ENCODE results near the gene CSF2. TPM values are rescaled to one million over a fixed set of nuclear protein-coding genes. Genes with fewer than 3 reads are reported as not detected.

The CSF2 gene
- total RNA-seq, 2 experiments from 2014 or later, result 52.6 to 59.5 TPM

GRCh38 chr5:132082329-132083023, 8.9 kb downstream of the CSF2 start:
- H3K4me3 Mint-ChIP-seq, result no peak overlapping the region
- ChIA-PET CTCF (interaction anchor here (0.6 to 1.1 kb wide), 4 partner anchors 9 to 29 kb away, joined by 3 to 4 read pairs (median 3); no protein-coding TSS in a partner anchor), POLR2A (interaction anchor here (0.9 to 1.1 kb wide), 2 partner anchors 11 to 20 kb away, joined by 3 read pairs; no protein-coding TSS in a partner anchor)
- peak overlapping the region; percentile 29 for H3K27ac Mint-ChIP-seq
- ATAC-seq (no peak), DNase-seq (no peak)
- no peaks in the 10 kb centered on the region for H3K36me3 Mint-ChIP-seq (ENCODE audit: low read depth)
- peaks cover 5% of the 10 kb centered on the region for H3K27me3 Mint-ChIP-seq
- peaks cover 45% of the 10 kb centered on the region for H3K4me1 Mint-ChIP-seq
- intact Hi-C loops (cut with DNase I, micrococcal nuclease), result loop anchor here (1.0 kb wide), 1 partner anchor 17 kb away; no protein-coding TSS in a partner anchor
- H3K9me3 Mint-ChIP-seq (ENCODE audit: low read depth), result no peaks in the 10 kb centered on the region

DNA sequence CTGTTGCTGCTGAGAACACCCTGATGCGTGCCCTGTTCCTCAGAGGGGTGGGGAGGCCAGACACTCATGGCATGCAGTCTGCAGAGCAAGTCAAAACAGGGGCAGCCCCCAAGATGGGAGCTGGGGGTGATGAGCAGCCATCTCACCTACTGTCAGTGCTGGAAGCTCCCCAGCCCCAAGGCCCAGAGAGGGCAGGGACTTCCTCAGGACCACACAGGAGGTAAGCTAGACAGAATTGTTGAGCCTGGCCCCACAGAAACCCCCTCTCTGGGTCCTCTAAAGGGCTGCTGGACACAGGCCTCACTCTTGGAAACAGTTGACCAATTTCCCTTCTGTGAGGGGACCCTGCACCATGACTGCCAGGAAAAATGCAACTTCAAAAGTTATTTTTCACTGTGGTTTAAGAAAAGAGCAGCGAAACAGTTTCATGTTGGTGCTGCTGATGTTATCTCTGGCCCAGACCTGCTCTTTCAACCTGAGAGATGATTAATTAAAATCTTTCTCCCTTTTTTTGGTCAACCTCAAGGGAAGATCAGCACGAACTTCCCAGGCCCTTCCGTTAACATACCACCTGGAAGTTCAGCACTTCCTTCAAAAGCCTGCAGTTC, 9.6 kb downstream of the CSF2 start:
- H3K27ac Mint-ChIP-seq, result peak overlapping the region; percentile 29
- intact Hi-C loops (cut with DNase I, micrococcal nuclease), result loop anchor here (1.0 kb wide), 1 partner anchor 16 kb away; no protein-coding TSS in a partner anchor
- CTCF ChIA-PET, result interaction anchor here (0.6 to 1.1 kb wide), 4 partner anchors 8 to 155 kb away, joined by 3 to 4 read pairs (median 3); no protein-coding TSS in a partner anchor
- POLR2A ChIA-PET, result interaction anchor here (0.9 kb wide), 1 partner anchor 11 kb away, joined by 3 read pairs; no protein-coding TSS in a partner anchor
- DNase-seq, result peak; percentile 76
- H3K9me3 Mint-ChIP-seq (ENCODE audit: low read depth), result no peaks in the 10 kb centered on the region
- peaks cover 45% of the 10 kb centered on the region for H3K4me1 Mint-ChIP-seq
- H3K4me3 Mint-ChIP-seq, result peak overlapping the region; percentile 14
- no peaks in the 10 kb centered on the region for H3K36me3 Mint-ChIP-seq (ENCODE audit: low read depth)
- H3K27me3 Mint-ChIP-seq, result peaks cover 5% of the 10 kb centered on the region
- peak; percentile 91 for ATAC-seq

- ChIA-PET CTCF (interaction anchor here (0.9 kb wide), 1 partner anchor 14 kb away, joined by 3 read pairs; no protein-coding TSS in a partner anchor), POLR2A (interaction anchor here (0.6 kb wide), 1 partner anchor 659 kb away, joined by 3 read pairs; no protein-coding TSS in a partner anchor)
- Mint-ChIP-seq H3K27me3 (peaks cover 5% of the 10 kb centered on the region), H3K9me3 (ENCODE audit: low read depth) (peaks cover 3% of the 10 kb centered on the region), H3K36me3 (ENCODE audit: low read depth) (no peaks in the 10 kb centered on the region), H3K4me3 (no peak overlapping the region), H3K4me1 (peaks cover 50% of the 10 kb centered on the region), H3K27ac (no peak overlapping the region)
- intact Hi-C loops (cut with DNase I, micrococcal nuclease), result no loop called here
- DNase-seq (no peak), ATAC-seq (no peak)
Observed at GRCh38 chr5:132085686-132086085, 12.1 kb downstream of the CSF2 start.

DNA sequence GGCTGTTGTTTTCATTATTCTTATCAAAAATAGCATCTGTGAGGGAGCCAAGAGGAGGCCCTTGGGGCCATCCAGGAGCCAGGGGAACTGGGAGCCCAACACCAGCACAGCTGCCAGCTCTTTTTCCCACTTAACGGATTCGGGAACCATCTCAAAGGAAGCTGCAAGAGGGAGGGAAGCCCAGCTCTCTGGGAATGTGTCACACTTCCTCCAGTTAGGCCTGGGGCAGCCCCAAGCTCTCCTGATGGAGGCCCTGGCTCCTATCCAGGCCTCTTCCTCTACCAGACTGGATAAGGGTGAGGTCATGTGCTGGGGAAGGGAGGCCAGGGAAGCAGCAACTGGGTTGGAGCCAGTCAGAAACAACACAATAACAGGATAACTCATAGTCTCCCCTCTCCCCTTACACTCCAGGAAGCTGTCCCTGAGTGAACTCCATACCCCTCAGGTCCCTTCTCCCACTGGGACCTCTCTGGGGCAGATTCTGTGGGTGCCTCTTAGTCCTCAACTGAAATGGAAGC, 12.7 kb downstream of the CSF2 start:
- Mint-ChIP-seq H3K36me3 (ENCODE audit: low read depth) (no peaks in the 10 kb centered on the region), H3K9me3 (ENCODE audit: low read depth) (peaks cover 3% of the 10 kb centered on the region), H3K4me1 (peaks cover 50% of the 10 kb centered on the region), H3K4me3 (no peak overlapping the region), H3K27me3 (peaks cover 5% of the 10 kb centered on the region), H3K27ac (no peak overlapping the region)
- ATAC-seq (no peak), DNase-seq (peak; percentile 8)
- POLR2A ChIA-PET, result interaction anchor here (0.6 kb wide), 1 partner anchor 659 kb away, joined by 3 read pairs; no protein-coding TSS in a partner anchor
- CTCF ChIA-PET, result interaction anchor here (0.5 to 1.1 kb wide), 3 partner anchors 14 to 104 kb away, joined by 3 to 7 read pairs (median 3); no protein-coding TSS in a partner anchor
- intact Hi-C loops (cut with DNase I, micrococcal nuclease), result no loop called here

DNA sequence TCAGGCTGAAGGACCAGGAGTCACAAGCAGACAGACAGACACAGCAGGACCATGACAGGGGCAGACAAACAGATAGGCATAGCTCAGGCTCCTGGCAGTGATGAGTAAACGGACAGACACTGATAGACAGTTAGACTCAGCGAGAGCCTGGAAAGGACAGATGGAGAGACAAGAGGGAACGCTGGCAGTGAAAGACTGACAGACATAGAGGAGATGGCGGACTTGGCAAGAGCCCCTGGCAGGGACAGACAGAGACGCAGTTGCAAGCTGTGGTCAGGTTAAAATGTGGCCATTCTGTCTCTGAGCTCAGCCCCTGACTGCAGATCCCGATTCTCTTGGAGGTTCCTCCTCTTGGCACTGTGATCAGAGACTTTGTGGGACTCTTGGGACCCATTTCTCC, 13.6 kb downstream of the CSF2 start:
- Mint-ChIP-seq H3K4me1 (peaks cover 45% of the 10 kb centered on the region), H3K36me3 (ENCODE audit: low read depth) (no peaks in the 10 kb centered on the region), H3K27me3 (peaks cover 5% of the 10 kb centered on the region), H3K4me3 (no peak overlapping the region), H3K27ac (no peak overlapping the region), H3K9me3 (ENCODE audit: low read depth) (peaks cover 3% of the 10 kb centered on the region)
- CTCF ChIA-PET, result interaction anchor here (0.5 to 1.3 kb wide), 4 partner anchors 10 to 103 kb away, joined by 3 to 7 read pairs (median 3); no protein-coding TSS in a partner anchor
- intact Hi-C loops (cut with DNase I, micrococcal nuclease), result no loop called here
- POLR2A ChIA-PET, result interaction anchor here (0.5 kb wide), 1 partner anchor 305 kb away, joined by 4 read pairs; no protein-coding TSS in a partner anchor
- DNase-seq (no peak), ATAC-seq (no peak)

GRCh38 chr5:132087661-132088060, 14.1 kb downstream of the CSF2 start:
- POLR2A ChIA-PET, result interaction anchor here (0.5 kb wide), 1 partner anchor 306 kb away, joined by 4 read pairs; no protein-coding TSS in a partner anchor
- H3K36me3 Mint-ChIP-seq (ENCODE audit: low read depth), result no peaks in the 10 kb centered on the region

GRCh38 chr5:132089363-132089762, 15.8 kb downstream of the CSF2 start:
- Mint-ChIP-seq H3K27ac (no peak overlapping the region), H3K9me3 (ENCODE audit: low read depth) (peaks cover 3% of the 10 kb centered on the region), H3K4me1 (peaks cover 31% of the 10 kb centered on the region), H3K27me3 (peaks cover 5% of the 10 kb centered on the region), H3K36me3 (ENCODE audit: low read depth) (no peaks in the 10 kb centered on the region), H3K4me3 (no peak overlapping the region)
- ATAC-seq (no peak), DNase-seq (peak; percentile 7)
- ChIA-PET CTCF (no interaction called here), POLR2A (no interaction called here)
- intact Hi-C loops (cut with DNase I, micrococcal nuclease), result no loop called here

More at GRCh38 chr5:132087661-132088060, 14.1 kb downstream of the CSF2 start:
- Mint-ChIP-seq H3K4me1 (peaks cover 41% of the 10 kb centered on the region), H3K27me3 (peaks cover 5% of the 10 kb centered on the region), H3K9me3 (ENCODE audit: low read depth) (peaks cover 3% of the 10 kb centered on the region), H3K4me3 (no peak overlapping the region), H3K27ac (no peak overlapping the region)
- CTCF ChIA-PET, result interaction anchor here (0.8 to 1.3 kb wide), 2 partner anchors 9 to 24 kb away, joined by 3 read pairs; no protein-coding TSS in a partner anchor
- DNase-seq (no peak), ATAC-seq (no peak)
- intact Hi-C loops (cut with DNase I, micrococcal nuclease), result no loop called here

DNA sequence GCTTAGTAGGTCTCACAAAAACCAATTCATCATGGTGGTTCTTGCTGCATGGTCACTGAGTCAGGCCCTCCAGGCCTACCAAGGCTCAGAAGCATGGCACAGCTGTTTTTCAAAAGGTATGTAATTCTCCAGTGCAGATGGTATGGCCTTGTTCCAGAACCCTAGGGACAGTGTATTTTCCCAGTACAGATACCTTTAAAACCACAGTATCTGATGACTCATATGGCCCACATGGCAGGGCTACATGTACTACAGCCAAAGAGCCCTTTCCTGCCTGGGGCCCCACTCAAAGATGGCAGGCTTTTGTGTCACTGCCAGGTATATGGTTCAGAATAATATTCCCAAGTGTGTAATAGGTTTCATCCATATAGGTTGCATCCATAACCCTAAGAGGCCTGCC, 16.5 kb downstream of the CSF2 start:
- Mint-ChIP-seq H3K27ac (no peak overlapping the region), H3K27me3 (peaks cover 2% of the 10 kb centered on the region)
- no peak for DNase-seq

GRCh38 chr5:132093271-132093670, 19.7 kb downstream of the CSF2 start:
- H3K36me3 Mint-ChIP-seq (ENCODE audit: low read depth), result peaks cover 3% of the 10 kb centered on the region
- no peak overlapping the region for H3K4me3 Mint-ChIP-seq
- CTCF ChIA-PET, result interaction anchor here (0.6 to 2.5 kb wide), 3 partner anchors 11 to 87 kb away, joined by 4 to 7 read pairs (median 7); no protein-coding TSS in a partner anchor
- no peak overlapping the region for H3K27ac Mint-ChIP-seq
- DNase-seq, result no peak
- ATAC-seq, result no peak
- peaks cover 47% of the 10 kb centered on the region for H3K4me1 Mint-ChIP-seq
- peaks cover 3% of the 10 kb centered on the region for H3K9me3 Mint-ChIP-seq (ENCODE audit: low read depth)
- POLR2A ChIA-PET, result interaction anchor here (1.4 kb wide), 1 partner anchor 10 kb away, joined by 3 read pairs; no protein-coding TSS in a partner anchor
- intact Hi-C loops (cut with DNase I, micrococcal nuclease), result no loop called here
- H3K27me3 Mint-ChIP-seq, result no peaks in the 10 kb centered on the region

More for the DNA sequence above, 16.5 kb downstream of the CSF2 start:
- Mint-ChIP-seq H3K4me1 (peaks cover 35% of the 10 kb centered on the region), H3K9me3 (ENCODE audit: low read depth) (peaks cover 3% of the 10 kb centered on the region), H3K36me3 (ENCODE audit: low read depth) (no peaks in the 10 kb centered on the region), H3K4me3 (no peak overlapping the region)
- intact Hi-C loops (cut with DNase I, micrococcal nuclease), result no loop called here
- peak; percentile 58 for ATAC-seq
- POLR2A ChIA-PET, result no interaction called here
- CTCF ChIA-PET, result no interaction called here

GRCh38 chr5:132094393-132095076, 20.9 kb downstream of the CSF2 start:
- POLR2A ChIA-PET, result interaction anchor here (1.0 to 1.4 kb wide), 2 partner anchors 11 to 199 kb away, joined by 3 to 5 read pairs; no protein-coding TSS in a partner anchor
- Mint-ChIP-seq H3K4me3 (no peak overlapping the region), H3K27me3 (no peaks in the 10 kb centered on the region), H3K36me3 (ENCODE audit: low read depth) (peaks cover 3% of the 10 kb centered on the region), H3K9me3 (ENCODE audit: low read depth) (peaks cover 3% of the 10 kb centered on the region), H3K27ac (peak overlapping the region; percentile 49), H3K4me1 (peaks cover 60% of the 10 kb centered on the region)
- DNase-seq (no peak), ATAC-seq (no peak)
- intact Hi-C loops (cut with DNase I, micrococcal nuclease), result loop anchor here in 1 of 2 experiments (5.0 kb wide), 1 partner anchor 822 kb away; no protein-coding TSS in a partner anchor
- CTCF ChIA-PET, result interaction anchor here (0.9 kb wide), 1 partner anchor 28 kb away, joined by 3 read pairs; no protein-coding TSS in a partner anchor
